GM12891 (cell line): ENCODE data around the gene ASB4.
A peak's percentile ranks its signal among the peaks of the same experiment; 100 is the strongest.

Source experiments
- PAX5 ChIP-seq: IDR thresholded peaks from 2 replicates; pipeline ENCODE4 v1.6.1; 2011; ENCODE audit warnings: low read length, moderate library complexity, mild to moderate bottlenecking; ENCODE audit not compliant: insufficient read depth, severe bottlenecking
- POLR2A ChIP-seq: IDR thresholded peaks from 2 replicates; pipeline ENCODE4 v1.6.1; 2011; ENCODE audit warnings: low read depth, low read length, control low read depth
- POLR2AphosphoS5 ChIP-seq: IDR thresholded peaks from 2 replicates; pipeline ENCODE4 v1.6.1; 2011; ENCODE audit warnings: low read depth, low read length, control low read depth
- POU2F2 ChIP-seq: IDR thresholded peaks from 2 replicates; pipeline ENCODE4 v1.6.1; 2011; ENCODE audit warnings: low read depth, mild to moderate bottlenecking, control low read depth, low read length, moderate library complexity
- SPI1 ChIP-seq: IDR thresholded peaks from 2 replicates; pipeline ENCODE4 v1.6.1; 2011; ENCODE audit warnings: low read depth, low read length, control low read depth
- TAF1 ChIP-seq: IDR thresholded peaks from 2 replicates; pipeline ENCODE4 v1.6.1; 2011; ENCODE audit warnings: low read depth, low read length, control low read depth

DNA sequence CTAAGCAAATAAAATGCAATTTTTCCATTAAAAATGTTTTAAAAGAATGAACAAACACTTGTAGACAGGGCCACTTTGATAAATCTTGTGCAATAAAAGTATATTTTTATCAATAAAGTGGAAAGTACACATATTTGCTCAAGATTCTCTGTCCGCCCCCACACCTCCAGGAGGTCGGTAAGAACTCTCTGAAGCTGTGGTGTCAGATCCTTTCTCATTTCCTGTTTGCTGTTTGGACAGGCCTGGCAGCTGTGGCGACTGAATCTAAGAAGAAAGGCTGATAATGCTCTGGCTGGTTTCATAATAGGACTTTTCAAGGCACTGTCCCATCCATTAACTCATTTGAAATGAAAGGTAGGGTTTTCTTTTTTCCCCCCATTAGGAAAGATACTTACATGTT lies 15.3 kb upstream of the ASB4 start:
- TF ChIP-seq POLR2A = no peak
- no peak for TF ChIP-seq TAF1
- TF ChIP-seq POLR2AphosphoS5 = no peak
- no peak for TF ChIP-seq POU2F2
- TF ChIP-seq SPI1 = peak; percentile 89
- TF ChIP-seq PAX5 = no peak
